Mesenchymal stem cell (in vitro differentiated cells and primary cell): ENCODE data around the gene SCART1.
"Not testable (repeated sequence)": the region's sequence is repeated elsewhere in the genome, so short reads cannot be mapped to it uniquely, and the experiment has no call there.

ENCODE experiments used
- DNase-seq: peaks from one replicate; pipeline ENCODE4 v3.0.0-alpha.2; 2013
- H2AFZ ChIP-seq: one replicate; pipeline ENCODE4 v1.6.1; 2013; ENCODE audit warnings: low read depth, mild to moderate bottlenecking, control low read depth, inconsistent platforms, low read length, moderate library complexity
- H2AK5ac ChIP-seq: 2 replicates; pipeline ENCODE4 v1.6.1; 2013; ENCODE audit warnings: low read length, moderate library complexity, mild to moderate bottlenecking, inconsistent platforms; ENCODE audit not compliant: severe bottlenecking
- H2BK120ac ChIP-seq: one replicate; pipeline ENCODE4 v1.6.1; 2013; ENCODE audit warnings: low read depth, mild to moderate bottlenecking, inconsistent platforms, low read length, moderate library complexity
- H2BK12ac ChIP-seq, 2 experiments: one replicate each; pipeline ENCODE4 v1.6.1; 2013; ENCODE audit warnings: inconsistent platforms in 2 of 2, low read length in 2 of 2, mild to moderate bottlenecking in 2 of 2, moderate library complexity in 2 of 2, control low read depth in 1 of 2
- H2BK15ac ChIP-seq: one replicate; pipeline ENCODE4 v1.6.1; 2013; ENCODE audit warnings: mild to moderate bottlenecking, low read depth, inconsistent platforms; ENCODE audit not compliant: poor library complexity, severe bottlenecking
- H2BK5ac ChIP-seq: 2 replicates; pipeline ENCODE4 v1.6.1; 2013; ENCODE audit warnings: low read depth, mild to moderate bottlenecking, low read length, control low read depth, inconsistent platforms; ENCODE audit not compliant: poor library complexity, severe bottlenecking
- H3K14ac ChIP-seq, 2 experiments: one replicate each; pipeline ENCODE4 v1.6.1; 2013; ENCODE audit warnings: inconsistent platforms in 2 of 2, low read length in 2 of 2, control low read depth in 1 of 2, mild to moderate bottlenecking in 1 of 2, moderate library complexity in 1 of 2
- H3K18ac ChIP-seq, 2 experiments: one replicate each; pipeline ENCODE4 v1.6.1; 2013; ENCODE audit warnings: inconsistent platforms in 2 of 2, low read length in 2 of 2, control low read depth in 1 of 2, low read depth in 1 of 2, mild to moderate bottlenecking in 1 of 2
- H3K23ac ChIP-seq, 2 experiments: one replicate each; pipeline ENCODE4 v1.6.1; 2013; ENCODE audit warnings: inconsistent platforms in 2 of 2, low read length in 2 of 2, mild to moderate bottlenecking in 2 of 2, moderate library complexity in 2 of 2, control low read depth in 1 of 2
- H3K27ac ChIP-seq: 2 replicates; pipeline ENCODE4 v1.5.1; 2013; ENCODE audit warnings: mild to moderate bottlenecking, moderate library complexity, low read length, control low read depth, inconsistent platforms; ENCODE audit not compliant: poor library complexity, severe bottlenecking
- H3K27me3 ChIP-seq, 2 experiments: 2 replicates each; pipeline versions ENCODE4 v1.6.1 to v1.7.0; 2013; ENCODE audit warnings: low read length in 2 of 2, mild to moderate bottlenecking in 2 of 2, moderate library complexity in 2 of 2, control low read depth in 1 of 2, inconsistent platforms in 1 of 2; ENCODE audit not compliant: control insufficient read depth in 1 of 2, insufficient read depth in 1 of 2
- H3K36me3 ChIP-seq, 2 experiments: 2 replicates each; pipeline versions ENCODE4 v1.6.1 to v1.7.0; 2013; ENCODE audit warnings: low read length in 2 of 2, control low read depth in 1 of 2, inconsistent platforms in 1 of 2, low read depth in 1 of 2, mild to moderate bottlenecking in 1 of 2; ENCODE audit not compliant: insufficient read depth in 2 of 2, control insufficient read depth in 1 of 2
- H3K4ac ChIP-seq, 2 experiments: one replicate each; pipeline ENCODE4 v1.6.1; 2013; ENCODE audit warnings: inconsistent platforms in 2 of 2, low read length in 2 of 2, mild to moderate bottlenecking in 2 of 2, moderate library complexity in 2 of 2, control low read depth in 1 of 2, low read depth in 1 of 2
- H3K4me1 ChIP-seq: 2 replicates; pipeline ENCODE4 v1.6.1; 2013; ENCODE audit warnings: low read depth, low read length, control low read depth; ENCODE audit not compliant: control insufficient read depth, insufficient read depth
- H3K4me2 ChIP-seq: 2 replicates; pipeline ENCODE4 v1.6.1; 2013; ENCODE audit warnings: low read length, mild to moderate bottlenecking, inconsistent platforms; ENCODE audit not compliant: poor library complexity, severe bottlenecking
- H3K4me3 ChIP-seq, 2 experiments: 2 replicates each; pipeline versions ENCODE4 v1.5.1 to v1.7.0; 2013; ENCODE audit warnings: low read length in 2 of 2, mild to moderate bottlenecking in 2 of 2, control low read depth in 1 of 2, low read depth in 1 of 2; ENCODE audit not compliant: insufficient read depth in 1 of 2
- H3K79me1 ChIP-seq: replicated peaks from 2 replicates; pipeline ENCODE4 v1.6.1; 2013; ENCODE audit warnings: mild to moderate bottlenecking, control low read depth, low read length, inconsistent platforms; ENCODE audit not compliant: poor library complexity, severe bottlenecking
- H3K9ac ChIP-seq: 2 replicates; pipeline ENCODE4 v1.7.0; 2013; ENCODE audit warnings: mild to moderate bottlenecking, low read length, moderate library complexity
- H3K9me3 ChIP-seq: 2 replicates; pipeline ENCODE4 v1.7.0; 2013; ENCODE audit warnings: mild to moderate bottlenecking, low read length; ENCODE audit not compliant: control insufficient read depth
- H4K8ac ChIP-seq: one replicate; pipeline ENCODE4 v1.6.1; 2013; ENCODE audit warnings: inconsistent platforms, mild to moderate bottlenecking, low read length, moderate library complexity
- H4K91ac ChIP-seq: one replicate; pipeline ENCODE4 v1.6.1; 2013; ENCODE audit warnings: mild to moderate bottlenecking, low read length, inconsistent platforms
- WGBS: methylation state at CpG from one replicate; pipeline ENCODE4 v1.1.7; 2013; ENCODE audit warnings: mixed read lengths; 5-methylcytosine and 5-hydroxymethylcytosine counted together

SCART1 gene

DNA sequence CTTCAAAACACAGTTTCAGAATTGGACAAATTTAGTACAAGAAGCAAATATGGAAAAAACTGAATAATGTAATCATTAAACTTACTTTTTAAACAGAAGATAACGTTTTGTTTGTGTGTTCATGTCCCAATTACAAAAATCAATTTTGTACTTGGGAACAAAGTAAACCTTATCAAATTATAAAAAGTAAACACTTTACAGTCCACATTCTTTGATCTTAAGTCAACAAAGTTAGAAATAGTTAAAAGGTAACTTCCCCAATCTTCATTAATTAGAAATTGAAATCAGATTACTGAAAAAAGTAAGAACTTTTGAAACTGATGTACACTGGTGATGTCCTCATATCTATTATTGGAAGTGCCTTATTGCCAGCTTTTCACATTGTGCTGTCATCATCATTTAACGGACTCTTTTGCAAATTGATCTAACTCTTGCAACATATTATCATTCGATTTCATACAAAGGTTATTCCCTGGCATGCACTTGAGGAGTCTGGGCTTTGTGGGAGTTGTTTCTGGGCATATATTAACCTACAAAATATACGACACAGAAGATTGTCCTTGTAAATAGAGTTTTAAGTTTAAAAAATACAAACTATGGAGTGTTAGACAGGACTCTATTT is 58.3 kb downstream of the SCART1 start:
- no peak overlapping the region for H3K14ac ChIP-seq
- H4K8ac ChIP-seq = no peak overlapping the region
- no peak overlapping the region for H2BK120ac ChIP-seq
- no peaks in the 10 kb centered on the region for H3K4me1 ChIP-seq
- H3K4me2 ChIP-seq = no peak overlapping the region
- H3K23ac ChIP-seq = no peak overlapping the region
- H3K27me3 ChIP-seq = no peaks in the 10 kb centered on the region
- H4K91ac ChIP-seq = no peak overlapping the region
- no peaks in the 10 kb centered on the region for H3K79me1 ChIP-seq
- no peaks in the 10 kb centered on the region for H3K36me3 ChIP-seq
- no peak overlapping the region for H2AFZ ChIP-seq
- no peak overlapping the region for H2BK12ac ChIP-seq
- H3K4ac ChIP-seq = no peak overlapping the region
- H3K9me3 ChIP-seq = peaks cover 7% of the 10 kb centered on the region
- H3K4me3 ChIP-seq = no peak overlapping the region
- no peak overlapping the region for H2AK5ac ChIP-seq
- DNase-seq = no peak
- H2BK5ac ChIP-seq = no peak overlapping the region
- WGBS = 73% methylated on average over 1 of the region's 4 CpGs
- H3K27ac ChIP-seq = no peak overlapping the region
- no peak overlapping the region for H2BK15ac ChIP-seq
- H3K9ac ChIP-seq = no peak overlapping the region
- H3K18ac ChIP-seq = no peak overlapping the region

DNA sequence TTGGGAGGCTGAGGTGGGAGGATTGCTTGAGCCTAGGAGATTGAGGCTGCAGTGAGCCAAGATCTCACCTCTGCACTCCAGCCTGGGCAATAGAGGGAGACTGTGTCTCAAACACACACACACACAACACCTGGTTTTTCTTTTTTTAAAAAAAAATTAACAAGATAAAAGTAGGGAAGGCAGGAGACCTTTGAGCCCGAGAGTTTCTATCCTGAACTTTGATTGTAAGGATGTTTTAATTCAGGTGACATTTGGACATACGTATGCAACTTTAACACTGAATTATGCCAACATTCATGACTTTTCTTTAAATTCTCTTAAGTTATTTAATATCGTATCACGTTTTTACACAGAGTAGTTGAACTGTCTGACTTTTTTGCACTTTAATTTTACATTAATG is 61.7 kb downstream of the SCART1 start:
- H3K4me3 ChIP-seq = no peak overlapping the region
- no peak overlapping the region for H3K4ac ChIP-seq
- no peak for DNase-seq
- no peak overlapping the region for H4K8ac ChIP-seq
- WGBS = no CpG with 5 or more reads among the region's 4 CpGs
- no peaks in the 10 kb centered on the region for H3K27me3 ChIP-seq
- H2BK120ac ChIP-seq = no peak overlapping the region
- H3K4me2 ChIP-seq = no peak overlapping the region
- no peak overlapping the region for H3K27ac ChIP-seq
- H3K23ac ChIP-seq = no peak overlapping the region
- H4K91ac ChIP-seq = no peak overlapping the region
- H3K18ac ChIP-seq = no peak overlapping the region
- H2BK12ac ChIP-seq = no peak overlapping the region
- no peaks in the 10 kb centered on the region for H3K4me1 ChIP-seq
- no peak overlapping the region for H3K9ac ChIP-seq
- no peak overlapping the region for H2BK15ac ChIP-seq
- no peaks in the 10 kb centered on the region for H3K79me1 ChIP-seq
- H3K14ac ChIP-seq = no peak overlapping the region
- H3K36me3 ChIP-seq = no peaks in the 10 kb centered on the region
- no peak overlapping the region for H2BK5ac ChIP-seq
- H2AFZ ChIP-seq = no peak overlapping the region
- H2AK5ac ChIP-seq = no peak overlapping the region
- no peaks in the 10 kb centered on the region for H3K9me3 ChIP-seq

DNA sequence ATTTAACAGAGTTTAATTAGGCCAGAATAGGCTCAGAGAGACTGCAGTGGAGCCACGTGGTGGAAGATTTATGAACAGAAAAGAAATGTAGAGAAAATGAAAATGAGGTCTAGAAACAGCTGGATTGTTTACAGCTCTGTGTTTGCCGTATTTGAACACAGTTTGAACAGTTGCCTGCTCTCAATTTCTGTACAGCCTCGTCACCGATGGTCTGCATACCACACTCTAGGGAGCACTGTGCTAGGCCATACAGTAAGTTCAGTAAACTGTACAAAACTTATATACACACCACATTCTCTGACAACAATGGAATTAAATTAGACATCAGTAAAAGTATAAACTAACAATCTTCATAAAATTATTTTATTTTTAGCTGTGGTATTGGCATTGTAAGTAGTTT is 62.3 kb downstream of the SCART1 start:
- H2BK15ac ChIP-seq = no peak overlapping the region
- H3K4me3 ChIP-seq = no peak overlapping the region
- no peak overlapping the region for H2BK5ac ChIP-seq
- H2AK5ac ChIP-seq = no peak overlapping the region
- no peak overlapping the region for H3K23ac ChIP-seq
- H3K4ac ChIP-seq = no peak overlapping the region
- H3K27me3 ChIP-seq = no peaks in the 10 kb centered on the region
- H3K14ac ChIP-seq = no peak overlapping the region
- no peak overlapping the region for H3K27ac ChIP-seq
- H3K9me3 ChIP-seq = no peaks in the 10 kb centered on the region
- H3K36me3 ChIP-seq = no peaks in the 10 kb centered on the region
- no peaks in the 10 kb centered on the region for H3K79me1 ChIP-seq
- no peak overlapping the region for H2AFZ ChIP-seq
- H2BK120ac ChIP-seq = no peak overlapping the region
- no peak overlapping the region for H3K4me2 ChIP-seq
- no peak overlapping the region for H4K91ac ChIP-seq
- H4K8ac ChIP-seq = no peak overlapping the region
- H3K4me1 ChIP-seq = no peaks in the 10 kb centered on the region
- 35% methylated on average over 4 of the region's 4 CpGs for WGBS
- H3K18ac ChIP-seq = no peak overlapping the region
- H2BK12ac ChIP-seq = no peak overlapping the region
- DNase-seq = no peak
- no peak overlapping the region for H3K9ac ChIP-seq

DNA sequence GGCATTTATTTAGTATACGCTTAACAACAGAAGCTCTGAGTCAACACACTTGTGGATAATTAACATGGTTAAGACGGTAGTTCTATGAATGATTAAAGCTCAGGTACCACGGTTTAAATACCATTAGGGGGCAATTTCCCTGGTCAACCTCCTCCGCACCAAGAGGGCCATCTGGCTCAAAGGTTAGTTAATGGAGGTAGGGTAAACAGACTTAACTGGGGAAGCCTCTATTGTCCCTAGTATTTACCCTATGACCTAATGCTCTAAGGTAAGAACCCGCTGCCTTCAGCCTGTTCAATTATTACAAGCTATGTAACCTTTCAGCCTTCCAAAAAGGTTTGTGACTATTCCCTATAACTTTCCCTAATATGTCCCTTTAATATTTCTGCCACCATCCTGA is 64.8 kb downstream of the SCART1 start:
- H3K23ac ChIP-seq = not testable (repeated sequence)
- WGBS = 81% methylated on average over 5 of the region's 5 CpGs

More for the DNA sequence above, 64.8 kb downstream of the SCART1 start:
- H3K4ac ChIP-seq, H2AK5ac ChIP-seq, H4K8ac ChIP-seq, H3K4me3 ChIP-seq, H3K27me3 ChIP-seq, H3K79me1 ChIP-seq, H3K9me3 ChIP-seq, H3K9ac ChIP-seq, H3K14ac ChIP-seq, H2BK15ac ChIP-seq, H2AFZ ChIP-seq, H3K18ac ChIP-seq, H3K36me3 ChIP-seq, H2BK120ac ChIP-seq, DNase-seq, H2BK5ac ChIP-seq, H3K4me2 ChIP-seq, H3K4me1 ChIP-seq, H2BK12ac ChIP-seq, H3K27ac ChIP-seq, H4K91ac ChIP-seq: not testable (repeated sequence)
